Left lung (tissue), 10 donors: Measurements from ENCODE around the gene IKBKG. TPM values are rescaled to one million over a fixed set of nuclear protein-coding genes. Genes with fewer than 3 reads are reported as not detected.

Experiments
- ATAC-seq: fragments of 200-7000 bp; cut with Tn5 transposase; one replicate; pipeline ENCODE4 v1.9.1; 2020; ENCODE audit warnings: moderate library complexity
- DNase-seq, 4 donors: peaks; one replicate each; pipeline ENCODE4 v3.0.0-alpha.2; 2013 to 2020
- H3K27ac ChIP-seq, 2 donors: fragments of 200-600 bp; sonication (generic) in 1 of 2; one replicate each; pipeline versions ENCODE4 v1.5.0 to v1.8.0; 2020 to 2021
- H3K27me3 ChIP-seq, 2 donors: fragments of 200-600 bp; sonication (generic) in 1 of 2; one replicate each; pipeline versions ENCODE4 v1.5.0 to v1.8.0; 2020 to 2021
- H3K36me3 ChIP-seq, 2 donors: fragments of 200-600 bp; sonication (generic) in 1 of 2; one replicate each; pipeline versions ENCODE4 v1.5.0 to v1.8.0; 2020 to 2021
- H3K4me1 ChIP-seq, 2 donors: fragments of 200-600 bp; one replicate each; pipeline ENCODE4 v1.8.0; 2021
- H3K4me3 ChIP-seq, 2 donors: fragments of 200-600 bp; sonication (generic) in 1 of 2; one replicate each; pipeline versions ENCODE4 v1.5.0 to v1.8.0; 2020 to 2021; ENCODE audit warnings: mild to moderate bottlenecking in 1 of 2
- H3K9me3 ChIP-seq, 2 donors: fragments of 200-600 bp; sonication (generic) in 1 of 2; one replicate each; pipeline versions ENCODE4 v1.5.0 to v1.8.0; 2020 to 2021
- CTCF ChIP-seq, 2 donors: fragments of 200-600 bp; sonication (generic) in 1 of 2; IDR thresholded peaks; one replicate each; pipeline versions ENCODE4 v1.5.0 to v1.8.0; 2021; ENCODE audit warnings: antibody characterized with exemption in 2 of 2
- intact Hi-C, 2 donors: fragments of 100-400 bp; cut with DNase I; formaldehyde crosslinking; loops; one replicate each; pipeline versions ENCODE4 v1.11.2 to v1.14.2; 2022
- polyA plus RNA-seq, 6 donors: library from polyadenylated mRNA; unstranded; fragments of 120-200 nt; gene quantifications; one replicate each; pipeline ENCODE4 v1.2.1, GENCODE V29; 2013; ENCODE audit not compliant: insufficient read length in 6 of 6
- total RNA-seq, 2 donors: library from RNA; stranded (reverse); fragmentation: NEBNext Ultra II Directional; extraction: Animal tissue kit (Norgen Biotek cat#: 25700); gene quantifications; one replicate each; pipeline ENCODE4 v1.2.1, GENCODE V29; 2021
- donor health status: DM: no; HTN: yes; CAD: no.
- donor health status: DM: no; HTN: no; CAD: no.

IKBKG gene
- total and polyA plus RNA-seq, 8 donors, result 14.2 to 52.5 (median 17.4) TPM

- intact Hi-C loops, result no loop called here
- Histone ChIP-seq H3K4me3 (peak overlapping the region; percentile 19 to 59), H3K9me3 (no peaks in the 10 kb centered on the region), H3K36me3 (no peaks in the 10 kb centered on the region), H3K4me1 (peaks cover 0 to 5% of the 10 kb centered on the region in 2 donors), H3K27ac (peak overlapping the region; percentile 86 to 91), H3K27me3 (no peaks in the 10 kb centered on the region)
- peak in 2 of 4 donors; percentile 89 to 92 for DNase-seq
- ATAC-seq, result peak; percentile 26
- no peak for TF ChIP-seq CTCF (IDR thresholded peaks at IDR 0.05)
Observed at GRCh38 chrX:154516656-154517100, 30.7 kb upstream of the IKBKG start.

- Histone ChIP-seq H3K4me1 (peaks cover 0 to 5% of the 10 kb centered on the region in 2 donors), H3K27ac (peak overlapping the region; percentile 86 to 91), H3K4me3 (peak overlapping the region in 1 of 2 donors; percentile 59), H3K9me3 (no peaks in the 10 kb centered on the region), H3K36me3 (no peaks in the 10 kb centered on the region), H3K27me3 (no peaks in the 10 kb centered on the region)
- TF ChIP-seq CTCF (IDR thresholded peaks at IDR 0.05), result no peak
- intact Hi-C loops, result no loop called here
- DNase-seq, result peak in 2 of 4 donors; percentile 41 to 49
- ATAC-seq, result no peak
Observed at GRCh38 chrX:154517101-154517781, 30.2 kb upstream of the IKBKG start.

GRCh38 chrX:154519389-154519788 is 28.0 kb upstream of the IKBKG start:
- Histone ChIP-seq H3K9me3 (no peaks in the 10 kb centered on the region), H3K36me3 (no peaks in the 10 kb centered on the region), H3K27ac (no peak overlapping the region), H3K4me1 (peaks cover 0 to 5% of the 10 kb centered on the region in 2 donors), H3K4me3 (no peak overlapping the region), H3K27me3 (no peaks in the 10 kb centered on the region)
- intact Hi-C loops, result no loop called here
- ATAC-seq (no peak), DNase-seq (no peak)
- TF ChIP-seq CTCF (IDR thresholded peaks at IDR 0.05), result no peak

GRCh38 chrX:154525606-154526490 is 21.6 kb upstream of the IKBKG start:
- intact Hi-C loops, result no loop called here
- no peak for TF ChIP-seq CTCF (IDR thresholded peaks at IDR 0.05)
- Histone ChIP-seq H3K27ac (no peak overlapping the region), H3K27me3 (no peaks in the 10 kb centered on the region), H3K4me3 (no peak overlapping the region), H3K9me3 (no peaks in the 10 kb centered on the region), H3K4me1 (no peaks in the 10 kb centered on the region), H3K36me3 (no peaks in the 10 kb centered on the region)
- no peak for DNase-seq
- ATAC-seq, result no peak
